HG02798 (cell line): Measurements from ENCODE around the gene GPR34.
A peak's percentile ranks its signal among the peaks of the same experiment; 100 is the strongest.
"Not testable (repeated sequence)": the region's sequence is repeated elsewhere in the genome, so short reads cannot be mapped to it uniquely, and the experiment has no call there.

Experiments
- ATAC-seq: cut with Tn5 transposase; IDR thresholded peaks from one replicate; pipeline ENCODE4 v1.9.1; 2021; ENCODE audit warnings: mild to moderate bottlenecking; ENCODE audit not compliant: unreplicated experiment, poor library complexity

Gene GPR34, protein sequence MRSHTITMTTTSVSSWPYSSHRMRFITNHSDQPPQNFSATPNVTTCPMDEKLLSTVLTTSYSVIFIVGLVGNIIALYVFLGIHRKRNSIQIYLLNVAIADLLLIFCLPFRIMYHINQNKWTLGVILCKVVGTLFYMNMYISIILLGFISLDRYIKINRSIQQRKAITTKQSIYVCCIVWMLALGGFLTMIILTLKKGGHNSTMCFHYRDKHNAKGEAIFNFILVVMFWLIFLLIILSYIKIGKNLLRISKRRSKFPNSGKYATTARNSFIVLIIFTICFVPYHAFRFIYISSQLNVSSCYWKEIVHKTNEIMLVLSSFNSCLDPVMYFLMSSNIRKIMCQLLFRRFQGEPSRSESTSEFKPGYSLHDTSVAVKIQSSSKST

DNA sequence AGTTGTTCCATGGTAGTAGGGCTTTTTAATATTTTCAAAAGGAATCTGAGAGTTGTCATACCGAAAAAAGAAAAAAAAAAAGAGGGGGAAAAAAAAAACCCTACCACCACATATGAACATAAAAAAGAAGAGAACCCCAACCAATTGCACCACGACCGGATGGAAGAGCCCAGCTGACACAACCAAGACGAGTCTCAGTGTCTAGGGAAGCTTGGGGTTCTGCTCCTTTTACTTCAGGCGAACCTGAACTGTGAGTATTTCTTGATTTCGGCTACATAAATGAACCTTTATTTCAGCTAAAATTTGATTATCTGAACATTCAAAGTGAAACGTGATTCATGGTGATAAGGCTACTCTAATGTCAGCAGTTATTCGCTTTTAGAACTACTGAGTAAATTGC is at the start of gene GPR34:
Gene GPR34, plus strand, starts transcription at position 139 of the 400 bp plus-strand sequence. CDS start 6,661 bp downstream, outside the sequence.
- no peak for ATAC-seq

DNA sequence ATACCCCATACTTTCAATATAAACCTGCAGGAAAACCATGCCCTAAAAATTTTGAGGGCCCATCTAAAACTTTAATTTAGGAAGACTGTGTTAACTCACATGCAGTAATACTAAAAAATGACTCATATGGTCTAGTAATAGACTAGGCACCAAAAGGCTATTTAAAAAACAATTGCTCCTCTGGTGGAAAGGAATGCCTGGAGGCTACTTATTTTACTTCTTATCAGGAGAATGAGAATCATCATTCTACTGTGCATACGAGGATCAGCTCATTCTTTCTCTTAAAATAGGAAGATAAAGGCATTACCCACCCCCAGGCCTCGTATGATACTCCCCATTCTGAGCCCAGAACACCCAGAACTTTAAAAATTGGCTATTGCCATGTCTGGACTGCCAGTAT is 42.6 kb upstream of the GPR34 start:
- not testable (repeated sequence) for ATAC-seq

DNA sequence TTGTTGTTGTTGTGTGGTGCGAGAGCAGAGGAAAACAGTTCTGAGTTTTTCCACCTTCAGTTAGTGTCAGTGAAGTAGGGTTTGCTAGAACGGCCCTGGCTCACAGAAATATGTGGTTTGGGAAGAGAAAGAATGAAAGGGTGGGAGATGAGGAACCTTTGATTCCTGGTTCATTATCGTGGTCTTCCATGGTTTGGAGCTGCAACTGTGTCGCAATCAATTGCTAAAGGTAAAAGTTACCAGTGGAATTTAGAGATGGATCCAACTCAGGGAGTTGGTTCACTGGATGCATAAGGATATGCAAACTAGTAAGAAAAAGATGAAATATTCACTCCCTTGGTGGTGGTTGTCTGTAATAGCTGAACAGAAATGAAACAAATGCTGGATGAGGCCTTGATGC is 35.6 kb upstream of the GPR34 start:
- ATAC-seq = no peak

DNA sequence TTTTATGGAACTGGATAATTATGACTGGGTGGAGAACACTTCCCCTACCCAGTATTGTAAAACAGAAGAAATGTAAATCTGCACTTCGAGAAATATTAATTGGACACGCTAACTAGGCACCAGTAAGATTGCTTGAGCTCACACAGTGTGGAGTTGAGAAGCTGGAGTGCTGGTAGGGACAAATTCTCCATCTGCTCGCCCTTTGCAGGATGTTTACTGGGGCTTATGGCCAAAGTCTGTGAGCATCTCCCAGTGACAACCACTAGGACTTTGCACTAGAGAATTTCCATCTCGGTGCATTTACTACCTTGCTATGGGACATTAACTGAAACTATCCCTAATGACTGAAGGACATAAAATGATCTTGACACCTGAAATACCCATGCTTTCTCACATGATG is 33.7 kb upstream of the GPR34 start:
- ATAC-seq = no peak

DNA sequence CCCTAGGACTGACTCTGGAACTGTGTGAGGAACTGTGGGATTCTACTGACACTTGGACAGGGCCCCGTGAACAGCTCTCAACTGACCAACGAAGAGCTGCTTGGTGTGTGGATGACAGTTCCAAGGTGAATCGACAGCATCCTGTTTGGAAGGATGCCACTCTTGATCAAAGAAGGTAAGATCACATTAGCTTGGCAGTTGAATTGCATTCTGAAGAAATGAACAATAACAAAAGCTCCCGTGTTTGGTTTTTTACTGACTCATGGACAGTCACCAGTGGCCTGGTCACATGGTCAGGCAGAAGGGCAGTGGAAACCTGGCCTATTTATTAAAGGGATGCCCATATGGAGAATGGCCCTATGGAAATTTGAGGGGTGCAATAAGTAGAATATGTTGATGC is 33.1 kb upstream of the GPR34 start:
- ATAC-seq = no peak

DNA sequence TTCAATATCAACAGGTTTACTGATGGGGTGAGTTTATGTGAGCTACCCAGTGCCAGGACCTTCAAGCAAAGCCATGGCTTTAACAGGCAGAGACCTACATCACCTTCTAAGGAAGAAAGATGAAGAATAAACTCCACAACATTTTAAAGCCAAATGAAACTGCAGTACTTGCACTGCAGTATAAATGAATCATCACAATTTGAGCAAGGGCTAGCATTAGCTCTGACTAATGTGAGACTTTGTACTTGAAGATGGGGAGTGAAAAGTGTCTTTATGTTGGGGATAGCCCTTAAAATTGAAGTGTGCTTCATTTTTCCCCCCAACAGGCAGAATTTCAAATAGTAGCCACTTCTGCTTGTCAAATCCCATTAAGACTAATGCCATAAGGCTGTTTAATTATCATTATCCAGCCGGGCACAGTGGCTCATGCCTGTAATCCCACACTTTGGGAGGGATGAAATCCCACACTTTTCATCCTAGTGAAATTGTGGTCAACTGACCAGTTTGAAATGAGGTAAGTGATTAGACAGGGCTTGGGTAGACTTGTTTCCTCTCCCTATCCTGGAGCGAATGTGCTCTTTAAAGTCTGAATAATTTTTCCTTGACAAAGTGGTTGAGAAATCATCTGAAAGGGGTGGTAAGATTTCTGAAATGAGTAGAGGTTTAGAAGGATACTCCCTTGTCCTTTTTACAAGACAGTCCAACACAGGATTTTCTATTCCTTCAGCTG is 27.2 kb upstream of the GPR34 start:
- no peak for ATAC-seq

DNA sequence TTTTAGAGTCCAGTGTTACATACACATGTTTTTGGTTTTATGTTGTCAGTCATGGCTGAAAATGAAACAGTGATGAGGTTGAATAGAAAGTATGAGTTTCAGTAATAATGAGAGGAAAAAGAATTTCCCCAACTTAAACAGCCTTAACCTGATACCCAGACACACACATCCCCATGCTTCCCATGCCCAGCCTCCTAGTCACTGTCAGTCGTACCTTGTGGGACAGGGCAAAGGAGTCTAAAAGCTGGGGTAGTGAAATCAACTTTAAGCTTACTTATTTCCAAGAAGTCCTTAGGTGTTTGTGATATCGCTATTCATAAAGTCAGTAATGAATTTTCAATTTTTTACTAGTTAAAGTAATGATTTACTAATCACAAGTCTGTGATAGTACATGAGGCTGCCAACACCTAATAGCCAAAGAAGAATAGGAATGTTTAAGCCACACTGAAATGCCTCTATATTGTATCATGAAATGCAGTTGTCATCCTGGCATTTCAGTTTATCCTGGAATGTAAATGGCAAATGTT is 24.3 kb upstream of the GPR34 start:
- ATAC-seq = peak; percentile 85

DNA sequence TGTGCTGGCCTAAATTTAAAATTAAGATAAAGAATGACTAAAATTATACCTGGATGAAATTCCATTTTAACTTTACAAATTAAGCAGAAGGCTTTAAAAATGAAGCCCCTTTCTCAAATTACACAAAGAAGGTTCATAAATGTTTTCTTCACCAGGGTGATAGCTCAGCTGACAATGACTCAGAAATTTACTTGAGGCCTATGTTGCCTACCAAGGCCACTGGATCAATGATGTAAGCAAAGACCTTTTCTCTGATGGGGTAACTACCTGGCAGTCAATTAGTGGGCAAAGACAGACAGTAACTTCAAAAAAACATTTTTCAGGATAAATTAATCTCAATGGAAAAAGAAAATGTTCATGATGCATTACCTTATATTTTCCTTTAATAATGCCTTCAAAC is 23.9 kb upstream of the GPR34 start:
- ATAC-seq = no peak

DNA sequence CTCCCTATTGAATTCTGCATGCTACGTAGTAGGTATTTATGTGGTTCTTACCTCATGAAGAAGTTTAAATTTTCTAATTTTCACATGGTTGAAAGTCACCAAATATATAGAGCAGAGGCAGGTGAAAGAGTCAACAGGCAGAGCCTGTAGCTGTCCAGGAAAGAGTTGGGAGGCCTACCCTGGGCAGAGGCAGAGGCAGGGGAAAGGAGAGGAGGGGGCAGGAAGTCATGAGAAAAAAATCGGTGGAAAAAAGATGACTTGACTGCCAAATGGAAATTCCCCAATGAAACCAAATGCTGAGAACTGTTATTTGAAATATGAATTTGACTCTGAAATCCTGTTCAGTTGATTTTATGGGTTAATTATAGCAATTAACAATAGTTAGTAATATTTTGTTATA is 23.1 kb upstream of the GPR34 start:
- no peak for ATAC-seq

DNA sequence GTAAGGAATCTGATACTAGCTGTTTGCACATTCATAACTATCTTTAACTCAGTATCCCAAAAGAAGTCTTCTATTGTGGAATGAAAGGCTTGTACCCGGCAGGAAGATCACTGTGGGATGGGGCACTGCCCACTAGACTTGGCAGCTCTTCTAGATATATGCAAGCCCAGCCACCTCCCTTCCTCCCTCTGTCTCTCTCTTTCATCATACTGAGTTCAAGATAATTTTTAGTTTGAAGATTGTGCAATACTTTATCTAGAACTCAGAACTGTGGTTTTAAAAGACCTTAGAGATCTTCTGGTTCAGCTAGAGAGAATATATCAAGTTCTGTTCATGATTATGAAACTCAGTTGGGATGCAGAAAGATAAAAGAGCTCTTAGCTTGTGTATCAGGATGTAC is 22.5 kb upstream of the GPR34 start:
- ATAC-seq = no peak

DNA sequence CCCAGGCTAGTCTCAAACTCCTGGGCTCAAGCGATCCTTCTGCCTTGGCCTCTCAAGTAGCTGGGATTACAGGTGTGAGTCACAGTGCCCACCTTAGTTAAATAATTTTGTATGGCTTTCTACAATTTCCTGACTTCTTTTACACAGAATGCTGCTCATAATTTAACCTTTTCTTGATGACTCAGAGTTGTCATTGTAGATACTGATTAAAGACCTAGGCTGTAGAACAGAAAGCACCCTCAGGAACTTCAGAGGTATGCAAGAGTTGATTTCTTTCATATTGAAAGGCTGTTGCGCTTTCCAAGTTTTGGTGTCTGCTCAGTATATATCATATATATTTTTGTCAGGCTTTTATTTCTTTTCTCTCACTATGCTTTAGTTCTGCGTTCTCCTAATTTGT is 21.1 kb upstream of the GPR34 start:
- ATAC-seq = no peak

DNA sequence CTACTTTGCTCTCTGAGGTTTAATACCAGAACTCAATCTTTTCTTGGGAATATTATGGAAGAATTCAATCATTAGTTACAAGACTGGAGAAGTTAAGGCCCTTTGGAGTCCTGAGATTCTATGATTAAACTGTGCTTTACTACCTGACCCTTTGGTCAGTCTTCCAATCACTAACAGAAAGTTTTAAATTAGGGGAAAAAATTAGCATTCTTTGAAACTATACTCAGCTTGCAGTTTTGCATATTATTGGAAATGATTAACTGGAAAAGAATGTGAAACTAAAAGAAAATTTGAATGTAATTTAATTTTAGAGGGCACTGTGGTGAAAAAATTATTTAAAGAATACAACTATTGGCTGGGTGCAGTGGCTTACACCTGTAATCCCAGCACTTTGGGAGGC is 18.7 kb upstream of the GPR34 start:
- no peak for ATAC-seq

DNA sequence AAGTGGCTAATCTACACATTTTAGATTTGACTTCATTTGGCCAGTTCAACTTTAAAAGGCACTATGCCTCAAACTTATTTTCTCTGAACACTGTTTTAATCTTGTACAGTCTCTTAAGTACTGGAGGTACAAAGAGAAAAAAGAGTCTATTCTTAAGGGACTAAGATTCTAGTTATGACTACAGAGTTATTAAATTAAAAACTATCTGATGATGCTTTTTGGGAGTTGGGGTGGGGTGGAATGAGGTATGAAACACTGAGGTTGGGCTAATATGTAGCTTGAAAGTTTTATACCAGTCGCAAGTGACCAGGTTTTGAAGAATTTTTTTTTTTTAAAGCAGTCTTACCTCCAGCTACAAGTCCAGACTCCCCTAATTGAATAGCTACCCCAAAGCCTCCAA is 17.7 kb upstream of the GPR34 start:
- no peak for ATAC-seq

DNA sequence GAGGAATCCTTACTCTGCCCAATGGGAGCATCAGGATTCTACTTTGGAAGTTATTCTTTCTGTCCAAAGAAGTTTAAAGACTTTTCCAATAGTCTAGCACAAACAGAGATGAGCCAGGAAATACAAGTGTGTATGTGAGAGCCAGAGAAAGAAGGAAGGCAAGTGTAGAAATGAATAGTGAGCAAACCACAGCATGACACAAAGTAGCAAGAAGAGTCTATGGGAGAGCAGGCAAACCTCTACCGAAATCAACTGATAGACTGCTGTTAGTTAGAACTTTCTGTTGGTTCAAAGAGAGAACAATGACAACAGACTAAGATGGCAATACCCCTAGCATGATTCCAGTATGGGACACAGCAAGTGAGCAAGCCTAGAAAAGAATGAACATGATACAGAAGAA is 16.1 kb upstream of the GPR34 start:
- ATAC-seq = no peak

DNA sequence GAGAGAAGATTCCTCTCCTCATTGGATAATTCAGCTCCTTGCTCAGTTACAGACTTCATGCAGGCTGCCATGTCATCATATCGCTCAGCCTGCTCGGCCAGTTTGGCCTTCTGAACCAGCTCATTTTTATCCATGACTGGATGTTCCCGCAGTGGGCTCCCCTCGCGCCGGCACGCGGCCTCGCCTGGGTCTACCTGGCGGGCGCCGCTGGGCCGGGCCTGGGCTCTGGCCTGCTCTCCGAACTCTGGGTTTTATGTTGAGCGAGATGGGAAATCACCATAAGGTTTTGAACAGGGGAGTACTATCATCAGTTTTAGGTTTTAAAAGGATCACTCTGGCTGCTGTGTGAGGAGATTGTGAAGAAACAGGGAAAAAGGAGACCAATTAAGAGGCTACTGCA is 12.4 kb upstream of the GPR34 start:
- ATAC-seq = not testable (repeated sequence)

DNA sequence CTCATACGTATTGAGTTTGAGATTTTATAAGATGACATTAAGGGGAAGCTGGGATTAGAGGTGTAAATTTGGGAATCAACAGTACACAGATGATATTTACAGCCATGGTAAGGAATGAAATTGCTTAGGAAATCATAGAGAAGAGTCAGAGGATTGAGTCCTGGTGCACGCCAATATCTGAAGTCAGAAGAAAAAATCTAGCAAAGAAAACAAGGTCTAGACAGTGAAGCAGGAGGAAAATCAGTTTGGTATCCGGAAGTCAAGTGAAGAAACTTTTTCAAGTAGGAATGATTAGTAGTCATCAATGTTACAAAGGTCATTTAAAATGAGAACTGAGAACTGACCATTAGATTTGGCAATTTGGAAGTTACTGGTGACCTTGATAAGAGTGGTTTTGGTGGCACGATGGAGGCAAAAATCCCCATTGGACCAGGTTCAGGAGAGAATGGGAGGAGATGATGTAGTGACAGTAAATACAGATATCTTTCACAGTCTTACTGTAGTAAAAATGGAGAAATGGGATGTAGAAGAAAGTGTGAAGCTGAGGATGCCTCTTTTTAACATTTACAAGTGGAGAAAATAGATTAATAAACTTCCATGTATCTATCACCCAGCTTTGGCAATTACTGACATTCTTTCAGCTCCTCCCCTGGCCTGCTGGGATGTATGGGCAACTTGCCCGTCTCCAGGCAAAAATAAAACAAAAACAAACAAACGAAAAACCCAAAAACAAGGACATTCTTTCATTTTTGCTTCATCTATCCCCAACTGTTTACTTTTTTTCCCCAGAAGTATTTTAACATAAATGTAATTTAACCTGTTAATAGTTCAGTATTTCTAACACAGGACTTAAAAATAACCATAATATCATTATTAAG is 11.4 kb upstream of the GPR34 start:
- ATAC-seq = no peak

DNA sequence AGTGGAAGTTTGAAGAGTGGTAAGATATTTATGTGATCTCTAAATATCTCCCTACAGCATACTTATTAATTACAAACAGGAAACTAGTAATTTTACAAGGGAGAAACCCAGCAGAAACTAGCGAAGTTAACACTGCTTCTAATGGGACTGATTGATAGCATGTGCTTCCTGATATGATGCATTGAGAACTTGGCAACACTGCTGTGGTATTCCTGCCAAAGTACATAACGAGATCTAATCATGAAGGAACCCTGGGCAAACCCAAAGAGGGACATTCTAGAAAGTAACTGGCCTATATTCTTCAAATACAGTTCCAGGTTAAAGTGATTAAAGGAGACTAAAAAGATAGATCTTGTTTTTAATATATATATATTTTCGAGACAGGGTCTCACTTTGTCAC is 4.6 kb upstream of the GPR34 start:
- no peak for ATAC-seq

DNA sequence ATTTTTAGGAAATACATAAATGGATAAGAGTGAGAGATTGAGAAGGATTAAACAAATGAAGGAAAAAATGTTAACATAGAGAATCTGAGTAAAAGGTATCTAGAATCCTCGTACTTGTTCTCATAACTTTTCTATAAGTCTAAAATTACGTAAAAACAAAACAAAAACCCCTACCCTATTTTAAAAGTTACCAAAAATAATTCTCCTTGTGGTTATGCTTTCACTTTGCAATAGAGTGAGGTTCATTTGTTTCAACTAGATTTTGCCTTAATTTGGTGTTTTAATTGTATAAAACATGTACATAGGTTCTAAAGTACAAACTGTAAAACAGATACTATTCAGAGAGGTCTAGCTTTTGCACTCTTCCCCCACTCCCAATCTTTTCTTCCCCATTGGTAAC is 3.8 kb upstream of the GPR34 start:
- no peak for ATAC-seq

DNA sequence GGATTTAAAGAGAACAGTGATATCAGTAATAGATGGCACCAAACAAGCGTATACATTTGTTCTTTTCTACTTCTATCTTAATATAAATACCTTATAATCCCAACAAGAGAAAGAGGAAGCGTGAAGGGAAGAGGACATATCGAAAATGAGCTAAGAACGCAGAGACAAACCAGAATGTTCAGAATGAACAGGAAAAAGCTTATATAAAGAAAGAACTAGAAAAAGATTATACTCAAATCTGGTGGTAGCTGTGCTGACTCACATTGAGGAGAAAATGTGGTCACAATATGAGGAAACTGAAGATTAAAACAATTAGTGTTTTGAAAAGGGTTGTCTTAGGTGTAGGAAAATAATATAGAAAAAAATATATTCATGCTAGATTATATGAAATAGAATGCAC is 2.0 kb upstream of the GPR34 start:
- no peak for ATAC-seq

DNA sequence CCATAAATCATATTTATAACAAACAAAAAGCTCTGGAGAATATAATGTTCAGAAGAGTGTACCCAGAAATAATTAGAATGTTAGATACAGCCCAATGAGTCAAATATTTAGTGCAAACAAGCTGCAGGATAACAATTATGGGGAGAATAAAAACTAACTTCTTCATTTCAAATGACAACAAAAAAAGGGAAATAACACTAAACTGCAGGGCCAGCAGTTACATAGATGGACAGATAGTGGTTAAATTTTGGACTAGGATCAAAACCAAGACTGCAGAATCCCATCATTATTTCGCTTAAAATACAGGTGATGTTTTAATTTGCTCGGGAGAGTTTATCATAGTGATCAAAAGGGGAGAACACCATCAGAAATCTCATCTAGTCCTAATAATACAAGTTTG is 617 bp upstream of the GPR34 start:
- ATAC-seq = no peak

DNA sequence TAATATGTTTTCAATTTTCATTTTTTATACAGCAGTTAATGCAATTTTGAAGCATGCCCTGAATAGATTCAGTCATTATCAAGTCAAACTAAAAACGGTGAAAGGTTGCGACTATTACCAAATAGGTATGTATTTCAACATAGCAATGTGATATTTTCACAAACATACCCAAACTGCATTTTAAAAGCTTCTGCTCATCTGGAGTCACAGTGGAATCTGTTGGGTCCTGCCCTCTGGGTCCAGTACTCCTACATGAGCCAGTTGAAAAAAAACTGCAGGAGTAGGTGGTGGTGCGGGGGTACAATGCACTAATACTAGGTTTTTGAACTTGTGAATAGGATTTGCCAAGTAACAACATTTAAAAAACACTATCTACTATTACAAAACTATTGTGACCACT is 938 bp downstream of the GPR34 start:
- ATAC-seq = no peak
